Osteoblast (primary cell): ENCODE data around the gene GPR137C. TPM values are rescaled to one million over a fixed set of nuclear protein-coding genes. Genes with fewer than 3 reads are reported as not detected.
A peak's percentile ranks its signal among the peaks of the same experiment; 100 is the strongest.

Experiments used
- DNase-seq: peaks from one replicate; pipeline ENCODE4 v3.0.0; 2011; ENCODE audit warnings: low spot score, mixed read lengths; ENCODE audit not compliant: insufficient read length; ENCODE audit errors: missing footprints
- H2AFZ ChIP-seq: 2 replicates; pipeline ENCODE4 v1.6.0; 2011; ENCODE audit warnings: mild to moderate bottlenecking, low read length
- H3K27ac ChIP-seq: 2 replicates; pipeline ENCODE4 v1.5.1; 2011; ENCODE audit warnings: mild to moderate bottlenecking, low read depth, low read length, moderate library complexity
- H3K27me3 ChIP-seq: 2 replicates; pipeline ENCODE4 v1.6.0; 2012; ENCODE audit warnings: mild to moderate bottlenecking, control low read depth, inconsistent platforms, low read length, moderate library complexity; ENCODE audit not compliant: insufficient read depth
- H3K36me3 ChIP-seq: 2 replicates; pipeline ENCODE4 v1.5.1; 2011; ENCODE audit warnings: mild to moderate bottlenecking, low read length, control low read depth, moderate library complexity; ENCODE audit not compliant: insufficient read depth
- H3K4me1 ChIP-seq: 2 replicates; pipeline ENCODE4 v1.5.1; 2011; ENCODE audit warnings: mild to moderate bottlenecking, low read length, control low read depth, moderate library complexity; ENCODE audit not compliant: insufficient read depth
- H3K4me2 ChIP-seq: 2 replicates; pipeline ENCODE4 v1.6.0; 2011; ENCODE audit warnings: mild to moderate bottlenecking, low read length; ENCODE audit not compliant: insufficient read depth
- H3K4me3 ChIP-seq: fragments of 200-600 bp; sonication (generic); 3 replicates; pipeline ENCODE4 v1.5.1; 2012; ENCODE audit warnings: mild to moderate bottlenecking, low read length, inconsistent platforms; ENCODE audit not compliant: insufficient read depth
- H3K79me2 ChIP-seq: 2 replicates; pipeline ENCODE4 v1.6.0; 2012; ENCODE audit warnings: mild to moderate bottlenecking, low read length, control low read depth, inconsistent platforms; ENCODE audit not compliant: insufficient read depth
- H3K9me3 ChIP-seq: 2 replicates; pipeline ENCODE4 v1.5.1; 2011; ENCODE audit warnings: low read depth, low read length, control low read depth
- H4K20me1 ChIP-seq: 2 replicates; pipeline ENCODE4 v1.6.0; 2012; ENCODE audit warnings: mild to moderate bottlenecking, low read length, control low read depth; ENCODE audit not compliant: insufficient read depth
- total RNA-seq: library from RNA; depleted of rRNA; stranded (reverse); fragments of >200 nt; gene quantifications from 2 replicates; pipeline ENCODE4 v1.2.3, GENCODE V29; 2012
- TF ChIP-seq, protein P1 (sequence below): IDR thresholded peaks from 2 replicates; pipeline ENCODE4 v1.5.1; 2011; ENCODE audit warnings: mild to moderate bottlenecking, low read depth, low read length, moderate library complexity; ENCODE audit errors: extremely low read depth

The GPR137C gene
- total RNA-seq, 1 donor: 0.36 TPM

DNA sequence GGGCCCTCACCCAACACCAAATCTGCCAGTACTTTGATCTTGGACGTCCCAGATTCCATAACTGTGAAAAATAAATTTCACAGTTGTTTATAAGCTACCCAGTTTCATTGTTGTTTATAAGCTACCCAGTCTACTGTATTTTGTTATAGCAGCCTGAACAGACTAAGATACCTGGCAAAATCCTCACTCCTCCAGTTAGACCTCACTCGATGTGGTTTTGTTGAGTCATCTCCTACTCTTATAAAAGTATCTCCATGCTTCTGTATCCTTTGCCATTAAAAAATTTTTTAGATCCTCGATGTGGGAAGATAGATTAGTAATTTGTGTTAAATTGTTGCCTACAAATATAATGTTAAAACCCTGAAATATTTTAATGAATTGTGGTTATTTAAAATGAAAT, 16.4 kb upstream of the GPR137C start:
- H3K9me3 ChIP-seq: no peaks in the 10 kb centered on the region
- no peaks in the 10 kb centered on the region for H3K79me2 ChIP-seq
- no peak overlapping the region for H2AFZ ChIP-seq
- no peak overlapping the region for H3K27ac ChIP-seq
- no peak overlapping the region for H3K4me3 ChIP-seq
- H3K4me1 ChIP-seq: no peaks in the 10 kb centered on the region
- TF ChIP-seq, protein P1, sequence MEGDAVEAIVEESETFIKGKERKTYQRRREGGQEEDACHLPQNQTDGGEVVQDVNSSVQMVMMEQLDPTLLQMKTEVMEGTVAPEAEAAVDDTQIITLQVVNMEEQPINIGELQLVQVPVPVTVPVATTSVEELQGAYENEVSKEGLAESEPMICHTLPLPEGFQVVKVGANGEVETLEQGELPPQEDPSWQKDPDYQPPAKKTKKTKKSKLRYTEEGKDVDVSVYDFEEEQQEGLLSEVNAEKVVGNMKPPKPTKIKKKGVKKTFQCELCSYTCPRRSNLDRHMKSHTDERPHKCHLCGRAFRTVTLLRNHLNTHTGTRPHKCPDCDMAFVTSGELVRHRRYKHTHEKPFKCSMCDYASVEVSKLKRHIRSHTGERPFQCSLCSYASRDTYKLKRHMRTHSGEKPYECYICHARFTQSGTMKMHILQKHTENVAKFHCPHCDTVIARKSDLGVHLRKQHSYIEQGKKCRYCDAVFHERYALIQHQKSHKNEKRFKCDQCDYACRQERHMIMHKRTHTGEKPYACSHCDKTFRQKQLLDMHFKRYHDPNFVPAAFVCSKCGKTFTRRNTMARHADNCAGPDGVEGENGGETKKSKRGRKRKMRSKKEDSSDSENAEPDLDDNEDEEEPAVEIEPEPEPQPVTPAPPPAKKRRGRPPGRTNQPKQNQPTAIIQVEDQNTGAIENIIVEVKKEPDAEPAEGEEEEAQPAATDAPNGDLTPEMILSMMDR: no peak
- no peak overlapping the region for H3K4me2 ChIP-seq
- no peak for DNase-seq
- H3K36me3 ChIP-seq: no peaks in the 10 kb centered on the region
- H3K27me3 ChIP-seq: no peaks in the 10 kb centered on the region
- H4K20me1 ChIP-seq: no peaks in the 10 kb centered on the region

DNA sequence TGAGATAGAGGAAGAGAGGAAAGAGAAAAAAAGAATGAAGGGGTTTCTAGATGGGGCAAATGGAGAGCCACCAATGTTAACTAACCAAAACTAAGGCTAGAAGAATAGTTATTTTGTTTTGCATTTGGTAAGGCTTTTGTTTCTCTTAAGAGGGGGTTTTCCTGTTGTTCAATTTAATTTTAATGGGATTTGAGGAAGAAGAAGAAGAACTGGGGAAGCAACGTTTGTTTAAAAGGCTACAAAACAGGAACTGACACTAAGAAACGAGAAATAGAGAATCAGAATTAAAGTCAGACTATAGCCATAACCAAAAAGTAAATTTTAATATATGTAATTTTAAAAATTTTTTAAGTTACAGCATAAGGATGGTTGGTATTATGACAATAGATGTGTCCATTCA, 14.0 kb upstream of the GPR137C start:
- Histone ChIP-seq H3K79me2 (no peaks in the 10 kb centered on the region), H3K9me3 (no peaks in the 10 kb centered on the region), H3K4me2 (no peak overlapping the region), H3K4me1 (no peaks in the 10 kb centered on the region), H4K20me1 (no peaks in the 10 kb centered on the region), H3K36me3 (no peaks in the 10 kb centered on the region), H2AFZ (no peak overlapping the region), H3K27me3 (no peaks in the 10 kb centered on the region), H3K27ac (no peak overlapping the region), H3K4me3 (no peak overlapping the region)
- no peak for DNase-seq
- TF ChIP-seq, protein P1: no peak

DNA sequence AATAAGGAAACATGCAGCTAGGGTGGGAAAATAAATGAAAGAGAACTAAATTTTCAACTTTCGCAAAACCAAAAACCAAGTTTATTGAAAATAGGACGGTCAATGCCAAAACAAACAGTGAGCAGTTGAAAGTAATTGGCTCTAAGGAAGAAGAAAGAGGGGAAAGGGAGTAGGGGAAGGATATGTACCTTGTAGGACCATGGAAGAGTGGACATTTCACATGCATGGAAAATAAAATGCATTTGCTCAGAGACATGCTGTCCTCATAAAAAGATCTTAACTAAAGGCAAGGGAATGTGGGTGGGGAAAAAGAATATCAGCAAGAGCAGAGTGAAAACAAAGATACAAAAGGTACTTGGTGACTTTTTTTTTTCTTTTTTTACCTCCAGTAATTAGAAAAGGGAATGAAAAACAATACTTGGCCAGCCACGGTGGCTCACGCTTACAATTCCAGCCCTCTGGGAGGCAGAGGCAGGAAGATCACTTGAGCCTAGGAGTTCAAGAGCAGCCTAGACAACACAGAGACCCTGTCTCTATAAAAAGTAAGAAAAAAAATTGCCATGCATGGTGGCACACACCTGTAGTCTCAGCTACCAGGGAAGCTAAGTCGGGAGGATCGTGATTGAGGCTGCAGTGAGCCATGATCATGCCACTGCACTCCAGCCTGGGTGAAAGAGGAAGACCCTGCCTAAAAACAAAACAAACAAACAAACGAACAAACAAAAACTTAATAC, 6.9 kb upstream of the GPR137C start:
- H3K4me3 ChIP-seq: no peak overlapping the region
- H3K79me2 ChIP-seq: no peaks in the 10 kb centered on the region
- no peaks in the 10 kb centered on the region for H3K4me1 ChIP-seq
- no peaks in the 10 kb centered on the region for H3K9me3 ChIP-seq
- TF ChIP-seq, protein P1: no peak
- H3K27ac ChIP-seq: no peak overlapping the region
- no peaks in the 10 kb centered on the region for H3K27me3 ChIP-seq
- H4K20me1 ChIP-seq: no peaks in the 10 kb centered on the region
- H3K36me3 ChIP-seq: no peaks in the 10 kb centered on the region
- H2AFZ ChIP-seq: peak overlapping the region; percentile 75
- DNase-seq: no peak
- H3K4me2 ChIP-seq: no peak overlapping the region

DNA sequence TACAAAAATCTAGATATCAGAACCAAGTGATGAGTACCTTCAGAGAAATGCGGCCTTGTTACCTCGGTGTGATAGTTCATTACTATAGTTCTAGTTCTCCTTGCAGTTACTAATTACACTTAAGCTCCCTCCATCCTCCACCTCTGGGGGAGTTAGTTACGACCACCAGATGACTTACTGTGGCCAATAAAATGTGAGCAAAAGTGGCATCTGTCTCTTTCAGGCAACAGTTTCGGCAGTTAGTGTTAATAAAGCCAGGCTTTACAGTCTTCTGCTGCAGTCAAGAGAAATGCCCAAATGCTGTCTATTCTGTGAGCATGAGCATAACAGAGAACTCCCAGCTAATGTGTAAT, 6.3 kb upstream of the GPR137C start:
- Histone ChIP-seq H2AFZ (peak overlapping the region; percentile 28), H3K79me2 (no peaks in the 10 kb centered on the region), H4K20me1 (no peaks in the 10 kb centered on the region), H3K4me3 (no peak overlapping the region), H3K36me3 (no peaks in the 10 kb centered on the region), H3K27me3 (no peaks in the 10 kb centered on the region), H3K9me3 (no peaks in the 10 kb centered on the region), H3K4me2 (no peak overlapping the region), H3K27ac (no peak overlapping the region), H3K4me1 (no peaks in the 10 kb centered on the region)
- no peak for DNase-seq
- TF ChIP-seq, protein P1: no peak
